Esophagus squamous epithelium (tissue), 5 donors: Measurements from ENCODE around the gene THEM4. TPM values are rescaled to one million over a fixed set of nuclear protein-coding genes. Genes with fewer than 3 reads are reported as not detected.
"Not testable (repeated sequence)": the region's sequence is repeated elsewhere in the genome, so short reads cannot be mapped to it uniquely, and the experiment has no call there.

ENCODE experiments used
- DNase-seq: peaks from one replicate; lab custom pipeline; 2025; lab: John Stamatoyannopoulos, UW
- H3K27ac ChIP-seq, 4 donors: fragments of 200-600 bp; sonication (generic); one replicate each; pipeline ENCODE4 v1.5.1; 2016 to 2019; ENCODE audit warnings: mild to moderate bottlenecking in 1 of 4
- H3K27me3 ChIP-seq, 4 donors: fragments of 200-600 bp; sonication (generic); 1 replicate in 3 of 4; 2 replicates in 1 of 4; pipeline versions ENCODE4 v1.5.1 to v1.6.0; 2017 to 2021; ENCODE audit warnings: antibody characterized with exemption in 1 of 4
- H3K36me3 ChIP-seq, 3 donors: fragments of 200-600 bp; sonication (generic); one replicate each; pipeline ENCODE4 v1.5.1; 2016 to 2019
- H3K4me1 ChIP-seq, 3 donors: fragments of 200-600 bp; sonication (generic); one replicate each; pipeline ENCODE4 v1.5.1; 2017 to 2019
- H3K4me3 ChIP-seq, 4 donors: fragments of 200-600 bp; sonication (generic); 1 replicate in 3 of 4; 2 replicates in 1 of 4; pipeline ENCODE4 v1.5.1; 2016 to 2019; ENCODE audit warnings: mild to moderate bottlenecking in 2 of 4, moderate library complexity in 1 of 4
- H3K9me3 ChIP-seq, 3 donors: fragments of 200-600 bp; sonication (generic); one replicate each; pipeline ENCODE4 v1.5.1; 2016 to 2019
- CTCF ChIP-seq, 6 experiments: fragments of 450-650 bp in 4 of 6; fragments of 200-600 bp in 2 of 6; sonication (generic) in 2 of 6; IDR thresholded peaks; one replicate each; pipeline ENCODE4 v1.5.1; 2016 to 2019; ENCODE audit warnings: antibody characterized with exemption in 6 of 6, mild to moderate bottlenecking in 4 of 6, moderate library complexity in 4 of 6
- POLR2A ChIP-seq, 4 donors: fragments of 450-650 bp; IDR thresholded peaks; one replicate each; pipeline ENCODE4 v1.6.1; 2017; ENCODE audit warnings: antibody characterized with exemption in 4 of 4, mild to moderate bottlenecking in 4 of 4, moderate library complexity in 3 of 4
- WGBS, 2 donors: methylation state at CpG; one replicate each; pipeline ENCODE4 v1.1.5; 2018; 5-methylcytosine and 5-hydroxymethylcytosine counted together
- intact Hi-C: fragments of 100-400 bp; cut with DNase I; formaldehyde crosslinking; loops from one replicate; pipeline ENCODE4 v1.15.0; 2022
- total RNA-seq, 4 donors: library from RNA; depleted of rRNA; stranded (reverse); fragments of >200 nt; gene quantifications; one replicate each; pipeline ENCODE4 v1.1.0, GENCODE V29; 2016
- donor health status: DM: yes; HTN: yes; CAD: no.

Gene THEM4
- total RNA-seq, 4 donors from 2014 or later = 3.5 to 14.3 (median 12.3) TPM

- H3K27ac ChIP-seq = peak overlapping the region in 1 of 4 donors; percentile 29
- no peak overlapping the region for H3K4me3 ChIP-seq
- TF ChIP-seq CTCF (IDR thresholded peaks at IDR 0.05) (no peak), POLR2A (IDR thresholded peaks at IDR 0.05) (peak in 1 of 4 donors; percentile 43)
- intact Hi-C loops = no loop called here
- peaks cover 0 to 24% (median 13%) of the 10 kb centered on the region in 3 donors for H3K9me3 ChIP-seq
- H3K36me3 ChIP-seq = peaks cover 0 to 20% (median 0%) of the 10 kb centered on the region in 3 donors
- H3K27me3 ChIP-seq = no peaks in the 10 kb centered on the region
- H3K4me1 ChIP-seq = peaks cover 3 to 40% (median 4%) of the 10 kb centered on the region in 3 donors
- 76 to 84% methylated on average over 2 of the region's 2 CpGs for WGBS, 2 donors
- DNase-seq = no peak
Observed at GRCh38 chr1:151905070-151905442, 4.3 kb downstream of the THEM4 start.

GRCh38 chr1:151902858-151903257 lies 6.5 kb downstream of the THEM4 start:
- Histone ChIP-seq H3K4me1 (peaks cover 0 to 32% (median 11%) of the 10 kb centered on the region in 3 donors), H3K27ac (no peak overlapping the region), H3K9me3 (peaks cover 0 to 21% (median 7%) of the 10 kb centered on the region in 3 donors), H3K27me3 (no peaks in the 10 kb centered on the region), H3K4me3 (no peak overlapping the region), H3K36me3 (peaks cover 0 to 16% (median 0%) of the 10 kb centered on the region in 3 donors)
- no peak for TF ChIP-seq POLR2A (IDR thresholded peaks at IDR 0.05)
- no peak for TF ChIP-seq CTCF (IDR thresholded peaks at IDR 0.05)
- DNase-seq = no peak
- intact Hi-C loops = no loop called here
- WGBS, 2 donors = 57 to 58% methylated on average over 2 of the region's 2 CpGs

- H3K36me3 ChIP-seq, H3K27ac ChIP-seq, intact Hi-C loops, H3K4me3 ChIP-seq, DNase-seq, H3K27me3 ChIP-seq: not testable (repeated sequence)
- Histone ChIP-seq H3K4me1 (peaks cover 0 to 28% (median 9%) of the 10 kb centered on the region in 3 donors), H3K9me3 (peaks cover 0 to 14% (median 7%) of the 10 kb centered on the region in 3 donors)
- WGBS, 2 donors = 77 to 80% methylated on average over 3 of the region's 3 CpGs
Observed at GRCh38 chr1:151900804-151901203, 8.5 kb downstream of the THEM4 start.

- Histone ChIP-seq H3K27ac (peak overlapping the region in 3 of 4 donors; percentile 22 to 29 (median 25)), H3K27me3 (no peaks in the 10 kb centered on the region), H3K9me3 (peaks cover 0 to 14% (median 7%) of the 10 kb centered on the region in 3 donors), H3K4me1 (peaks cover 0 to 14% (median 8%) of the 10 kb centered on the region in 3 donors), H3K4me3 (no peak overlapping the region), H3K36me3 (peaks cover 0 to 20% (median 0%) of the 10 kb centered on the region in 3 donors)
- no peak for TF ChIP-seq CTCF (IDR thresholded peaks at IDR 0.05)
- peak in 1 of 4 donors; percentile 20 for TF ChIP-seq POLR2A (IDR thresholded peaks at IDR 0.05)
- intact Hi-C loops = no loop called here
- DNase-seq = no peak
- no CpG with 5 or more reads among the region's 2 CpGs for WGBS, 2 donors
Observed at GRCh38 chr1:151898519-151898991, 10.8 kb downstream of the THEM4 start.

- Histone ChIP-seq H3K4me1 (peaks cover 0 to 14% (median 8%) of the 10 kb centered on the region in 3 donors), H3K4me3 (no peak overlapping the region), H3K27me3 (no peaks in the 10 kb centered on the region), H3K36me3 (peaks cover 0 to 25% (median 0%) of the 10 kb centered on the region in 3 donors), H3K9me3 (peaks cover 0 to 14% (median 7%) of the 10 kb centered on the region in 3 donors), H3K27ac (peak overlapping the region in 3 of 4 donors; percentile 22 to 29 (median 25))
- no peak for DNase-seq
- WGBS, 2 donors = 80 to 85% methylated on average over 5 to 9 of the region's 10 CpGs
- intact Hi-C loops = no loop called here
- no peak for TF ChIP-seq POLR2A (IDR thresholded peaks at IDR 0.05)
Observed at GRCh38 chr1:151897991-151898431, 11.3 kb downstream of the THEM4 start.

GRCh38 chr1:151893176-151893924 lies 16.0 kb downstream of the THEM4 start:
- no peak for DNase-seq
- Histone ChIP-seq H3K27ac (no peak overlapping the region), H3K4me1 (peaks cover 0 to 10% (median 6%) of the 10 kb centered on the region in 3 donors), H3K36me3 (peaks cover 0 to 53% (median 0%) of the 10 kb centered on the region in 3 donors), H3K9me3 (no peaks in the 10 kb centered on the region), H3K27me3 (no peaks in the 10 kb centered on the region), H3K4me3 (no peak overlapping the region)
- intact Hi-C loops = no loop called here
- whole genome bisulfite sequencing, 2 donors = 92 to 96% methylated on average over 7 to 8 of the region's 9 CpGs
- no peak for TF ChIP-seq POLR2A (IDR thresholded peaks at IDR 0.05)
- TF ChIP-seq CTCF (IDR thresholded peaks at IDR 0.05) = no peak
